HUES48 (cell line): ENCODE data around the gene SARNP.

Experiments used
- H3K27ac ChIP-seq: one replicate; pipeline ENCODE4 v1.7.0; 2013; ENCODE audit warnings: low read depth, low read length, inconsistent platforms
- H3K27me3 ChIP-seq: 2 replicates; pipeline ENCODE4 v1.6.1; 2013; ENCODE audit warnings: mild to moderate bottlenecking, low read length; ENCODE audit not compliant: control insufficient read depth, insufficient read depth
- H3K36me3 ChIP-seq: 2 replicates; pipeline ENCODE4 v1.6.1; 2013; ENCODE audit warnings: low read length; ENCODE audit not compliant: control insufficient read depth, insufficient read depth
- H3K4me1 ChIP-seq: 2 replicates; pipeline ENCODE4 v1.6.1; 2013; ENCODE audit warnings: mild to moderate bottlenecking, low read length; ENCODE audit not compliant: control insufficient read depth, insufficient read depth
- H3K4me3 ChIP-seq: 2 replicates; pipeline ENCODE4 v1.5.1; 2013; ENCODE audit warnings: mild to moderate bottlenecking, low read depth, low read length
- H3K9ac ChIP-seq: 2 replicates; pipeline ENCODE4 v1.6.1; 2013; ENCODE audit warnings: mild to moderate bottlenecking, low read depth, low read length, moderate library complexity
- H3K9me3 ChIP-seq: 2 replicates; pipeline ENCODE4 v1.6.1; 2013; ENCODE audit warnings: low read length; ENCODE audit not compliant: control insufficient read depth, insufficient read depth

SARNP gene

GRCh38 chr12:55728939-55729818, 88.3 kb downstream of the SARNP start, which contains the start of gene CD63:
Gene CD63, minus strand, starts transcription at chr12:55729009. Its CDS starts 668 bp downstream, at chr12:55728341.
- H3K4me3 ChIP-seq = peak within 1 kb of the TSS; percentile 94
- H3K9ac ChIP-seq = peak within 1 kb of the TSS; percentile 81
- H3K9me3 ChIP-seq = no peaks in the 10 kb centered on the region
- no peaks in the 10 kb centered on the region for H3K27me3 ChIP-seq
- H3K4me1 ChIP-seq = peaks cover 19% of the 10 kb centered on the region
- peaks cover 29% of the 10 kb centered on the region for H3K36me3 ChIP-seq
- peak within 1 kb of the TSS; percentile 97 for H3K27ac ChIP-seq

DNA sequence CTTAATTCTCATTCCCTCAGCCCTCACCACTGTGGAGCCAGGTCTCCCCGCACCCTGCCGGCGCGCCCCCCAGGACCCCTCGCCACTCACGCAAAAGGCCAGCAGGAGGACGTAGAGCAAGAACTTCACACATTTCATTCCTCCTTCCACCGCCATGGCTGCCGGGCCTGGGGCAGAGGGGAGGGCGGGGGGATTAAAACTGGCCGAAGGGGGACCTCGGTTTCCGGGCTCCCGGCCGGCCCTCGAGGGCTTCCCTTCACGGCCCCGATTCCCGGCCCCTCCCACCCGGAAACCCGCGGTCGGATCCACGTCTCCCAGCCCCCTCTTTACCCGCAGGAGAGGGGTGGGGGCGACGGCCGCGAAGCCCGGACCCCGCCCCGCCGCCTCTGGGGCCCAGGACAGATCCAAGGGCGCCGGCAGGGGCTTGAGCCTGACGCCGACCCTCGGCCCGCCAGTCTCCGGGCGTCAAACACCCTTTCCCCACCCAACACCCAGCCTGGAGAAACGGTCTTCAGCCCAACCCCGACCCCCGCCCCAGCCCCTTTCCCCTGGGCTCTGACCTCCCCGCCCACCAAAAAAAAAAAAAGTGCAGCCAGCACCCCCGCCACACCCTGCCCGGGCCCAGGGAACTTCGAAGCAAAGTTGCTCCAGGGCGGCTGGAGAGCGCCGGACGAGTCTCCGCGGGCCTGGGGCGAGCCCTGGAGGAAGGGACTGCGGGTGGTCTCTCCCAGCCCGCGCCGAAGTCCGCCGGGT, 89.2 kb downstream of the SARNP start:
- peak overlapping the region; percentile 97 for H3K27ac ChIP-seq
- peak overlapping the region; percentile 81 for H3K9ac ChIP-seq
- H3K9me3 ChIP-seq = no peaks in the 10 kb centered on the region
- no peaks in the 10 kb centered on the region for H3K27me3 ChIP-seq
- H3K36me3 ChIP-seq = peaks cover 35% of the 10 kb centered on the region
- peak overlapping the region; percentile 94 for H3K4me3 ChIP-seq
- H3K4me1 ChIP-seq = peaks cover 19% of the 10 kb centered on the region

DNA sequence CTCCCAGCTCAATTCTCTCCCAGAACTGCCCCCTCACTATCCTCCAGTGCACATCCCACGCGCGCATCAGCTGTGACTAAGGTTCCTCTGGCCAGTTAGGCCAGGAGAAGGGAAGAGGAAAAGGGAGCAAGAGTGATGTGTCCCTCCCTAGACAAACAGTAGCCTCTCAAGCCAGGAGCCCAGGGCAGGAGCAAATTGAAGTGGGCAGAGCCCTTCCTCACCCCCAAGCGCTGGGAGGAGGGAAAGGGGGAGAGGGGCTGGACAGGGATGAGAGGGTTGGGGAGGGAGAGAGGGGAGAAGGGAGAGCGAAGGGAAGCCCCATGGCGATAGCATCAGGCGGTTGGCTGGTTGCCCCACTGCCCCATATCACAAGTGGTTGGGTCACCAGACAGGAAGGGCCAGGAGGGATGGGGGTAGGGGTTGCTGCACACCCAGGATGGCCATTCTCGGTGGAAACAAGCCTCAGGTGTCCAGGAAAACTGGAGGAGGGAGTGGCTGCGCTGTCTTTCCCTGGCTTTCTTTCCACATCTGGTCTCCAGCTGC, 89.8 kb downstream of the SARNP start:
- peaks cover 42% of the 10 kb centered on the region for H3K36me3 ChIP-seq
- H3K4me3 ChIP-seq = peak overlapping the region; percentile 94
- H3K4me1 ChIP-seq = peaks cover 19% of the 10 kb centered on the region
- H3K27ac ChIP-seq = peak overlapping the region; percentile 97
- H3K9ac ChIP-seq = peak overlapping the region; percentile 81
- no peaks in the 10 kb centered on the region for H3K27me3 ChIP-seq
- no peaks in the 10 kb centered on the region for H3K9me3 ChIP-seq

DNA sequence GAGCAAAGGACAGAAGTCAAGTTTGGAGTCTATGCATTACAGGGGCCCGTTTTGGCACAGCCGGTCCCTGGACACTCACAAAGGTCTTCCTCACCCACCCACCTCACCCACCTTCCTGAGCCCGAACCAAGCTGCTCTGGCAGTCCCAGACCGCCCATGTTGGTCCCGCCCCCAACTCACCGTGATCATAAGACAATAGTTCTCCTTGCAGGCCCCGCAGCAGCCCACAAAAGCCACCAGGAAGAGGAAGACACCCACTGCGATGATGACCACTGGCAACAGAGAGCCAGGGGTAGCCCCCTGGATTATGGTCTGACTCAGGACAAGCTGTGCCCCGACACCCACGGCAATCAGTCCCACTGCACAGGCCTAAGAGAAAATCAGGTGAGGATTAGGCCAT, 90.6 kb downstream of the SARNP start:
- H3K36me3 ChIP-seq = peaks cover 42% of the 10 kb centered on the region
- H3K9me3 ChIP-seq = no peaks in the 10 kb centered on the region
- no peaks in the 10 kb centered on the region for H3K27me3 ChIP-seq
- peak overlapping the region; percentile 97 for H3K27ac ChIP-seq
- H3K9ac ChIP-seq = no peak overlapping the region
- peaks cover 19% of the 10 kb centered on the region for H3K4me1 ChIP-seq
- H3K4me3 ChIP-seq = peak overlapping the region; percentile 94

GRCh38 chr12:55725556-55725955, 92.0 kb downstream of the SARNP start:
- Histone ChIP-seq H3K27ac (no peak overlapping the region), H3K4me3 (no peak overlapping the region), H3K27me3 (no peaks in the 10 kb centered on the region), H3K36me3 (peaks cover 42% of the 10 kb centered on the region), H3K9ac (no peak overlapping the region), H3K4me1 (peaks cover 16% of the 10 kb centered on the region), H3K9me3 (no peaks in the 10 kb centered on the region)

DNA sequence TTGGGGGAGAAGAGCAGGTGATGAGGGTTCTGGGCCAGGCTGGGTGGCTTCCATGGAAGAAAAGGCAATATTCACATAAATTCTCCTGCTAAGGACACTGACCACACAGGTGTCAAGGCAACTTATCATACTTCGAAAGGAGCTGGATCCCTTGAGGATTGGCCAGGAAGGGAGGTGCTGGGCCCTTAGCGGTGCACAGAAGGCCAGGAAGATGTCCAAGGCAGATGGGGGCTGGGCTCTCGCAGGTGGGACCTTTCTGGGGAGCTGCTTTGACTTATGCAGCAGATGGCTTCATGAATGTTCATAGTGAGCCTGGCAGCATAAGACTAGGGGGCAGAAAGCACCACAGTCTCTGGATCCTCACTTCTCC, 92.6 kb downstream of the SARNP start:
- Histone ChIP-seq H3K4me1 (peaks cover 10% of the 10 kb centered on the region), H3K27me3 (no peaks in the 10 kb centered on the region), H3K9me3 (no peaks in the 10 kb centered on the region), H3K36me3 (peaks cover 42% of the 10 kb centered on the region), H3K4me3 (no peak overlapping the region), H3K9ac (no peak overlapping the region), H3K27ac (no peak overlapping the region)

DNA sequence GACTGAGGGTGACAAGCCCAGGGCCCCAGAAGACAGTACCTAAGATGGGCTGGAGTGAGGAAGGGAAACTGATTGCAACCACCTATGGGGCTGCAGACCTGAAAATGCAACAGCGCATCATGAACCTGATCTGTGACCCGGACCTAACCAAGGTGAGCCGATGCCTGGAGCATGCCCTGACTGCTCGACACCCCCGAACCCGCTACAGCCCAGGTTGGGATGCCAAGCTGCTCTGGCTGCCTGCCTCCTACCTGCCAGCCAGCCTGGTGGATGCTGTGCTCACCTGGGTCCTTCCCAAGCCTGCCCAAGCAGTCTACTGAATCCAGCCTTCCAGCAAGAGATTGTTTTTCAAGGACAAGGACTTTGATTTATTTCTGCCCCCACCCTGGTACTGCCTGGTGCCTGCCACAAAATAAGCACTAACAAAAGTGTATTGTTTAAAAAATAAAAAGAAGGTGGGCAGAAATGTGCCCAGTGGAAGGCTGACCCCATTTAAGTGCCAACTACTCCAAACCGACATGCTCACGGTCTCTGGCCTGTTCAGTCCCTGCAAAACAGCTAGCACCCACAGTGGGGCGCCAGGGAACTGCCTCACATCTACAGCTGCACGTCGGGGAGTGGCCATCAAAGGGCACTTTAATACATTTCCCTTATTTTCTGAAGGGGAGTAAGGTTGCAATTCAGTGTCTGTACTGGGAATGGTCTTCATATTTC, 93.1 kb downstream of the SARNP start:
- H3K4me3 ChIP-seq = no peak overlapping the region
- no peaks in the 10 kb centered on the region for H3K27me3 ChIP-seq
- peaks cover 42% of the 10 kb centered on the region for H3K36me3 ChIP-seq
- no peaks in the 10 kb centered on the region for H3K9me3 ChIP-seq
- no peak overlapping the region for H3K9ac ChIP-seq
- H3K4me1 ChIP-seq = peaks cover 7% of the 10 kb centered on the region
- no peak overlapping the region for H3K27ac ChIP-seq

DNA sequence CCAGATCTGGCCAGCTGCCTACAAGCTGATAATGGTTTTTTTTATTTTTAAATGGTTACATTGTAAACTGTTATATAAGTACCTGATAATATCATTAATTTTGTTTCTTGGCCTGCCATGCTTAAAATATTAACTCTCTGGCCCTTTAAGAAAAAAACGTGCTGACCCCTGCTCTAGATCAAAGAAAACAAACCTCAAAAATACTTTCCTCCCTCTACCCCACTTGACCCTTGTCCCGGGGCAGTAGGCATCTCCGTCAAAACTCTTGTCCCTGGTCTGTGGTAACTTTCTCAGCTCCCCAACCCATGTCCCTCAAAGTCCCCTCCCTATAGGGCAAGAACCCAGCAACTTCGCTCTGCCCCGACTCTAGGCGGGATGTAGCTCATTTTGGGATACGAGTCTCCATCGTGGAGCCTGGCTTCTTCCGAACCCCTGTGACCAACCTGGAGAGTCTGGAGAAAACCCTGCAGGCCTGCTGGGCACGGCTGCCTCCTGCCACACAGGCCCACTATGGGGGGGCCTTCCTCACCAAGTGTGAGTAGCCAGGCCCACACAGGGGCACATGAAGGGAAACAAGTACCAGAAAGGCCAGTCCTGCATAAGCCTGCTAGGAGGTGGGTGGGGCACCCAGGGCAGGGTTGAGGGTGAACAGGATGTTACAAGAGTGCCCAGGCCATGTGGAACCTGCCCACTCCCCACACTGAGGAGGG, 93.9 kb downstream of the SARNP start:
- Histone ChIP-seq H3K9ac (no peak overlapping the region), H3K4me3 (no peak overlapping the region), H3K27me3 (no peaks in the 10 kb centered on the region), H3K36me3 (peaks cover 42% of the 10 kb centered on the region), H3K27ac (no peak overlapping the region), H3K9me3 (no peaks in the 10 kb centered on the region), H3K4me1 (peaks cover 10% of the 10 kb centered on the region)

GRCh38 chr12:55722948-55723347, 94.6 kb downstream of the SARNP start:
- Histone ChIP-seq H3K27me3 (no peaks in the 10 kb centered on the region), H3K9ac (no peak overlapping the region), H3K4me1 (peaks cover 16% of the 10 kb centered on the region), H3K36me3 (peaks cover 42% of the 10 kb centered on the region), H3K4me3 (no peak overlapping the region), H3K27ac (no peak overlapping the region), H3K9me3 (no peaks in the 10 kb centered on the region)

- Histone ChIP-seq H3K27me3 (no peaks in the 10 kb centered on the region), H3K4me1 (peaks cover 21% of the 10 kb centered on the region), H3K36me3 (peaks cover 36% of the 10 kb centered on the region), H3K27ac (peak overlapping the region; percentile 58), H3K9me3 (no peaks in the 10 kb centered on the region), H3K4me3 (no peak overlapping the region), H3K9ac (no peak overlapping the region)
These were observed 95.8 kb downstream of the SARNP start for GRCh38 chr12:55721601-55722213.
